GM12801 (cell line): ENCODE results near the gene MYO3B.

Experiments
- CTCF ChIP-seq: IDR thresholded peaks from one replicate; pipeline ENCODE4 v1.5.1; 2011; ENCODE audit warnings: control low read depth; ENCODE audit not compliant: insufficient read length; ENCODE audit errors: extremely low read depth

MYO3B gene

GRCh38 chr2:170391018-170391417 lies 213.1 kb downstream of the MYO3B start:
- TF ChIP-seq CTCF = no peak

- TF ChIP-seq CTCF = no peak
Observed at GRCh38 chr2:170391697-170392096, 213.8 kb downstream of the MYO3B start.

GRCh38 chr2:170393861-170394498 lies 216.0 kb downstream of the MYO3B start:
- TF ChIP-seq CTCF = no peak

GRCh38 chr2:170394641-170395387 lies 216.9 kb downstream of the MYO3B start:
- TF ChIP-seq CTCF = no peak

GRCh38 chr2:170396799-170397459 lies 219.0 kb downstream of the MYO3B start:
- TF ChIP-seq CTCF = no peak

GRCh38 chr2:170401187-170401586 lies 223.2 kb downstream of the MYO3B start:
- TF ChIP-seq CTCF = no peak

GRCh38 chr2:170404846-170405245 lies 226.9 kb downstream of the MYO3B start:
- TF ChIP-seq CTCF = no peak
